ENCODE measurements around the gene GOSR2. TPM values are rescaled to one million over a fixed set of nuclear protein-coding genes. Genes with fewer than 3 reads are reported as not detected.

GOSR2 gene
- total and polyA plus RNA-seq, 2 of the 13 experiments (the other 11 are each of a cell fraction or from before 2014, with no cell fraction given), result 61.5 to 63.9 TPM

- no peak for TF ChIP-seq ZNF512 (CRISPR knock-in tag; IDR thresholded peaks at IDR 0.05)
- peak; percentile 26; the same call in 1 of the 2 replicates for TF ChIP-seq PITX1 (CRISPR knock-in tag; IDR thresholded peaks at IDR 0.05)
- no peak for TF ChIP-seq DR1 (CRISPR knock-in tag; IDR thresholded peaks at IDR 0.05)
- TF ChIP-seq MXD1 (CRISPR knock-in tag; IDR thresholded peaks at IDR 0.05), result 0 out of 2 replicates have a peak, but pooled peaks have one; percentile 39
- peak; percentile 78; the same call in 1 of the 2 replicates for TF ChIP-seq ZSCAN9 (CRISPR knock-in tag; IDR thresholded peaks at IDR 0.05; ENCODE audit: borderline replicate concordance)
- no peak for TF ChIP-seq GZF1 (CRISPR knock-in tag; IDR thresholded peaks at IDR 0.05)
- TF ChIP-seq ZNF614 (CRISPR knock-in tag; IDR thresholded peaks at IDR 0.05; ENCODE audit: borderline replicate concordance), result no peak
- TF ChIP-seq ZNF34 (CRISPR knock-in tag; IDR thresholded peaks at IDR 0.05; ENCODE audit: borderline replicate concordance), result no peak
- TF ChIP-seq ZNF550 (CRISPR knock-in tag; IDR thresholded peaks at IDR 0.05; ENCODE audit: borderline replicate concordance), result no peak
- peak; percentile 67; the same call in 1 of the 2 replicates for TF ChIP-seq PATZ1 (CRISPR knock-in tag; IDR thresholded peaks at IDR 0.05)
- 0 out of 2 replicates have a peak, but pooled peaks have one; percentile 25 for TF ChIP-seq ZNF430 (CRISPR knock-in tag; IDR thresholded peaks at IDR 0.05)
- no peak for TF ChIP-seq ZNF337 (CRISPR knock-in tag; IDR thresholded peaks at IDR 0.05; ENCODE audit: borderline replicate concordance, low read depth)
- no peak for TF ChIP-seq LCORL (IDR thresholded peaks at IDR 0.05)
- TF ChIP-seq LCORL (CRISPR knock-in tag; IDR thresholded peaks at IDR 0.05), result no peak
- no peak for TF ChIP-seq ISL2 (CRISPR knock-in tag; IDR thresholded peaks at IDR 0.05)
- TF ChIP-seq ZNF33B (CRISPR knock-in tag; IDR thresholded peaks at IDR 0.05), result no peak
- TF ChIP-seq ZNF331 (CRISPR knock-in tag; IDR thresholded peaks at IDR 0.05), result peak; percentile 64; the same call in 1 of the 2 replicates
- no peak for TF ChIP-seq BHLHE40 (IDR thresholded peaks at IDR 0.05; ENCODE audit: low read length)
- no peak for TF ChIP-seq BRCA1 (CRISPR knock-in tag; IDR thresholded peaks at IDR 0.05)
- no peak for TF ChIP-seq NONO (IDR thresholded peaks at IDR 0.05)
- no peak for TF ChIP-seq NONO (CRISPR knock-in tag; conservative IDR thresholded peaks at IDR 0.05)
- no peak for TF ChIP-seq ZFP36 (IDR thresholded peaks at IDR 0.05; ENCODE audit: borderline replicate concordance, low read depth, low read length, partially characterized antibody)
- no peak for TF ChIP-seq ZNF20 (CRISPR knock-in tag; IDR thresholded peaks at IDR 0.05)
- TF ChIP-seq KDM5A (IDR thresholded peaks at IDR 0.05; ENCODE audit: borderline replicate concordance, low read length), result no peak
- TF ChIP-seq TCF7 (IDR thresholded peaks at IDR 0.05; ENCODE audit: low read depth), result no peak
- no peak for TF ChIP-seq ATF1 (CRISPR knock-in tag; IDR thresholded peaks at IDR 0.05)
- TF ChIP-seq FOXK2 (IDR thresholded peaks at IDR 0.05), result no peak
- TF ChIP-seq HNF4A (CRISPR knock-in tag; IDR thresholded peaks at IDR 0.05), result no peak
- no peak for TF ChIP-seq TBL1XR1 (IDR thresholded peaks at IDR 0.05; ENCODE audit: borderline replicate concordance, low read length, partially characterized antibody)
Measured at GRCh38 chr17:46964315-46965265, 41.6 kb downstream of the GOSR2 start (continued).

Data from HepG2 (cell line).